H1 (cell line): Measurements from ENCODE around the gene APOBR. TPM values are rescaled to one million over a fixed set of nuclear protein-coding genes. Genes with fewer than 3 reads are reported as not detected.

Experiments
- BACH1 ChIP-seq: IDR thresholded peaks from 2 replicates; pipeline ENCODE4 v1.6.1; 2012; ENCODE audit warnings: low read length, improper control_type of control experiment
- MAFK ChIP-seq: IDR thresholded peaks from 2 replicates; pipeline ENCODE4 v1.6.1; 2012; ENCODE audit warnings: low read depth, mild to moderate bottlenecking, improper control_type of control experiment, low read length
- SUZ12 ChIP-seq: fragments of 200-600 bp; sonication (generic); IDR thresholded peaks from 2 replicates; pipeline ENCODE4 v1.6.1; 2012; ENCODE audit warnings: mild to moderate bottlenecking, inconsistent platforms, low read length, moderate library complexity, mixed read lengths
- polyA plus RNA-seq, 7 experiments: library from polyadenylated mRNA; depleted of rRNA in 3 of 7; stranded (reverse) in 5 of 7; unstranded in 2 of 7; fragments of >200 nt in 5 of 7; fragments of 200-250 nt in 2 of 7; gene quantifications; 1 replicate in 5 of 7; 2 replicates in 1 of 7; 4 replicates in 1 of 7; pipeline versions ENCODE4 v1.2.1 to v1.2.3, GENCODE V29; 2011 to 2013; ENCODE audit warnings: missing spikeins in 2 of 7, mixed read lengths in 2 of 7
- total RNA-seq: library from RNA; stranded (reverse); fragmentation: NEBNext Ultra II Directional; extraction: Animal tissue kit (Norgen Biotek cat#: 25700); gene quantifications from 2 replicates; pipeline ENCODE4 v1.2.1, GENCODE V29; 2021
- TF ChIP-seq, protein P1 (sequence below): fragments of 300-600 bp; sonication (generic); IDR thresholded peaks from 2 replicates; pipeline ENCODE4 v1.7.1; 2012; ENCODE audit warnings: low read length, moderate library complexity, mild to moderate bottlenecking, inconsistent platforms; ENCODE audit not compliant: insufficient replicate concordance
- TF ChIP-seq, protein P2 (sequence below): IDR thresholded peaks from 2 replicates; pipeline ENCODE4 v1.6.1; 2011; ENCODE audit warnings: low read length, improper control_type of control experiment

Gene APOBR
- total and polyA plus RNA-seq, 2 of the 8 experiments (the other 6 are each of a cell fraction or from before 2014, with no cell fraction given): not detected

DNA sequence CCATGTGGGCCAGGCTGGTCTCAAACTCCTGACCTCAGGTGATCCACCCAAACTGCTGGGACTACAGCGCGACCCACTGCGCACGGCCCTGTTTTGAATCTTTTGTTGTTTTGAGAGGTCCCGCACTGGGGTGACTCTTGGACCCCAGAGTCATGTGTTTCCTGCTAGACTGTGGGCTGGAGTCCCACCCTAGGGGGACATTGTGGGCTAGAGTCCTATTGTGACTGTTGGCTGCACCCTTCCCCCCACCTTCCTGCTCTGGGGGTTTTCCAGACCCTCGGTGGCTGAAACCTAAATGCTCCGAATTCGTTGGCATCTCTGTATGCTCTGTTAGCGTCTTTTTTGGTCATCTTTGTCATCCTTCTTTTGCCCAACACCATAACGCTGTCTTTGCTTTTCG, 28.3 kb downstream of the APOBR start (continued):
- TF ChIP-seq, protein P1, sequence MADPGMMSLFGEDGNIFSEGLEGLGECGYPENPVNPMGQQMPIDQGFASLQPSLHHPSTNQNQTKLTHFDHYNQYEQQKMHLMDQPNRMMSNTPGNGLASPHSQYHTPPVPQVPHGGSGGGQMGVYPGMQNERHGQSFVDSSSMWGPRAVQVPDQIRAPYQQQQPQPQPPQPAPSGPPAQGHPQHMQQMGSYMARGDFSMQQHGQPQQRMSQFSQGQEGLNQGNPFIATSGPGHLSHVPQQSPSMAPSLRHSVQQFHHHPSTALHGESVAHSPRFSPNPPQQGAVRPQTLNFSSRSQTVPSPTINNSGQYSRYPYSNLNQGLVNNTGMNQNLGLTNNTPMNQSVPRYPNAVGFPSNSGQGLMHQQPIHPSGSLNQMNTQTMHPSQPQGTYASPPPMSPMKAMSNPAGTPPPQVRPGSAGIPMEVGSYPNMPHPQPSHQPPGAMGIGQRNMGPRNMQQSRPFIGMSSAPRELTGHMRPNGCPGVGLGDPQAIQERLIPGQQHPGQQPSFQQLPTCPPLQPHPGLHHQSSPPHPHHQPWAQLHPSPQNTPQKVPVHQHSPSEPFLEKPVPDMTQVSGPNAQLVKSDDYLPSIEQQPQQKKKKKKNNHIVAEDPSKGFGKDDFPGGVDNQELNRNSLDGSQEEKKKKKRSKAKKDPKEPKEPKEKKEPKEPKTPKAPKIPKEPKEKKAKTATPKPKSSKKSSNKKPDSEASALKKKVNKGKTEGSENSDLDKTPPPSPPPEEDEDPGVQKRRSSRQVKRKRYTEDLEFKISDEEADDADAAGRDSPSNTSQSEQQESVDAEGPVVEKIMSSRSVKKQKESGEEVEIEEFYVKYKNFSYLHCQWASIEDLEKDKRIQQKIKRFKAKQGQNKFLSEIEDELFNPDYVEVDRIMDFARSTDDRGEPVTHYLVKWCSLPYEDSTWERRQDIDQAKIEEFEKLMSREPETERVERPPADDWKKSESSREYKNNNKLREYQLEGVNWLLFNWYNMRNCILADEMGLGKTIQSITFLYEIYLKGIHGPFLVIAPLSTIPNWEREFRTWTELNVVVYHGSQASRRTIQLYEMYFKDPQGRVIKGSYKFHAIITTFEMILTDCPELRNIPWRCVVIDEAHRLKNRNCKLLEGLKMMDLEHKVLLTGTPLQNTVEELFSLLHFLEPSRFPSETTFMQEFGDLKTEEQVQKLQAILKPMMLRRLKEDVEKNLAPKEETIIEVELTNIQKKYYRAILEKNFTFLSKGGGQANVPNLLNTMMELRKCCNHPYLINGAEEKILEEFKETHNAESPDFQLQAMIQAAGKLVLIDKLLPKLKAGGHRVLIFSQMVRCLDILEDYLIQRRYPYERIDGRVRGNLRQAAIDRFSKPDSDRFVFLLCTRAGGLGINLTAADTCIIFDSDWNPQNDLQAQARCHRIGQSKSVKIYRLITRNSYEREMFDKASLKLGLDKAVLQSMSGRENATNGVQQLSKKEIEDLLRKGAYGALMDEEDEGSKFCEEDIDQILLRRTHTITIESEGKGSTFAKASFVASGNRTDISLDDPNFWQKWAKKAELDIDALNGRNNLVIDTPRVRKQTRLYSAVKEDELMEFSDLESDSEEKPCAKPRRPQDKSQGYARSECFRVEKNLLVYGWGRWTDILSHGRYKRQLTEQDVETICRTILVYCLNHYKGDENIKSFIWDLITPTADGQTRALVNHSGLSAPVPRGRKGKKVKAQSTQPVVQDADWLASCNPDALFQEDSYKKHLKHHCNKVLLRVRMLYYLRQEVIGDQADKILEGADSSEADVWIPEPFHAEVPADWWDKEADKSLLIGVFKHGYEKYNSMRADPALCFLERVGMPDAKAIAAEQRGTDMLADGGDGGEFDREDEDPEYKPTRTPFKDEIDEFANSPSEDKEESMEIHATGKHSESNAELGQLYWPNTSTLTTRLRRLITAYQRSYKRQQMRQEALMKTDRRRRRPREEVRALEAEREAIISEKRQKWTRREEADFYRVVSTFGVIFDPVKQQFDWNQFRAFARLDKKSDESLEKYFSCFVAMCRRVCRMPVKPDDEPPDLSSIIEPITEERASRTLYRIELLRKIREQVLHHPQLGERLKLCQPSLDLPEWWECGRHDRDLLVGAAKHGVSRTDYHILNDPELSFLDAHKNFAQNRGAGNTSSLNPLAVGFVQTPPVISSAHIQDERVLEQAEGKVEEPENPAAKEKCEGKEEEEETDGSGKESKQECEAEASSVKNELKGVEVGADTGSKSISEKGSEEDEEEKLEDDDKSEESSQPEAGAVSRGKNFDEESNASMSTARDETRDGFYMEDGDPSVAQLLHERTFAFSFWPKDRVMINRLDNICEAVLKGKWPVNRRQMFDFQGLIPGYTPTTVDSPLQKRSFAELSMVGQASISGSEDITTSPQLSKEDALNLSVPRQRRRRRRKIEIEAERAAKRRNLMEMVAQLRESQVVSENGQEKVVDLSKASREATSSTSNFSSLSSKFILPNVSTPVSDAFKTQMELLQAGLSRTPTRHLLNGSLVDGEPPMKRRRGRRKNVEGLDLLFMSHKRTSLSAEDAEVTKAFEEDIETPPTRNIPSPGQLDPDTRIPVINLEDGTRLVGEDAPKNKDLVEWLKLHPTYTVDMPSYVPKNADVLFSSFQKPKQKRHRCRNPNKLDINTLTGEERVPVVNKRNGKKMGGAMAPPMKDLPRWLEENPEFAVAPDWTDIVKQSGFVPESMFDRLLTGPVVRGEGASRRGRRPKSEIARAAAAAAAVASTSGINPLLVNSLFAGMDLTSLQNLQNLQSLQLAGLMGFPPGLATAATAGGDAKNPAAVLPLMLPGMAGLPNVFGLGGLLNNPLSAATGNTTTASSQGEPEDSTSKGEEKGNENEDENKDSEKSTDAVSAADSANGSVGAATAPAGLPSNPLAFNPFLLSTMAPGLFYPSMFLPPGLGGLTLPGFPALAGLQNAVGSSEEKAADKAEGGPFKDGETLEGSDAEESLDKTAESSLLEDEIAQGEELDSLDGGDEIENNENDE: no peak
- no peak for TF ChIP-seq BACH1
- TF ChIP-seq MAFK: no peak
- TF ChIP-seq, protein P2, sequence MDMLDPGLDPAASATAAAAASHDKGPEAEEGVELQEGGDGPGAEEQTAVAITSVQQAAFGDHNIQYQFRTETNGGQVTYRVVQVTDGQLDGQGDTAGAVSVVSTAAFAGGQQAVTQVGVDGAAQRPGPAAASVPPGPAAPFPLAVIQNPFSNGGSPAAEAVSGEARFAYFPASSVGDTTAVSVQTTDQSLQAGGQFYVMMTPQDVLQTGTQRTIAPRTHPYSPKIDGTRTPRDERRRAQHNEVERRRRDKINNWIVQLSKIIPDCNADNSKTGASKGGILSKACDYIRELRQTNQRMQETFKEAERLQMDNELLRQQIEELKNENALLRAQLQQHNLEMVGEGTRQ: no peak
- TF ChIP-seq SUZ12: no peak
